ENCODE data around the gene HYLS1. TPM values are rescaled to one million over a fixed set of nuclear protein-coding genes. Genes with fewer than 3 reads are reported as not detected.

The HYLS1 gene
- polyA plus RNA-seq, 1 experiment, result 7.0 TPM

DNA sequence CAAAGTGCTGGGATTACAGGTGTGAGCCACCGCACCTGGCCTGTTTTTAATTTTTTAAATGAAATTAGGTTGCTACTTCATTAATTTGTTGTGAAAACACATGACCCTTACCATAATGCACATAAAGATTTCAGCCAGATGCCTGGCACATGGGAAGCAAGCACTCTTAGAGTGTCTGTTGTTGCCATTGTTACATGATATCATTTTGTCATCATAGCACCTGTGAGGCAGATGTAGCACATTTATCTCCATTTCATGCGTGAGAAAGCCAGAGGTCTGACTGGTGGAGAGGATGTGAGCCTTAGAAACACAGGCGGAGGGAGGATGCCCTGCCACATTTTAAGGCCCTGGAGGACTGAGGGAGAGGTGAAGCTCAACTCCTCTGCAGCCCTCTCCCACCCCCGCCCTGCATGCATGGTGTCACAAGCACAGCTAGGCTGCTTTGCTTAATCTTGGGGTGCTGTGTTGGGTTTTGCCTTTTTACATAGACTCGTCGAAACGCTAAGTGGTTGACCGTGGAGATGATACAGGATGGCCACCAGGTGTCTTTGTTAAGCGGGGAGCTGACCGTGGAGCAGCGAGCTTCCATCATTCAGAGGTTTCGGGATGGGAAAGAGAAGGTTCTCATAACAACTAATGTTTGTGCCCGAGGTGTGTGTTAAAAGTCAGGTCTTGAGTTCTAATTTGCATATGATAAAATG is 30.8 kb downstream of the HYLS1 start:
- no peak overlapping the region for H3K4me3 ChIP-seq (ENCODE audit: low read depth, low read length)
- no peak for DNase-seq (ENCODE audit: low read depth, low spot score)
- TF ChIP-seq, protein P1, sequence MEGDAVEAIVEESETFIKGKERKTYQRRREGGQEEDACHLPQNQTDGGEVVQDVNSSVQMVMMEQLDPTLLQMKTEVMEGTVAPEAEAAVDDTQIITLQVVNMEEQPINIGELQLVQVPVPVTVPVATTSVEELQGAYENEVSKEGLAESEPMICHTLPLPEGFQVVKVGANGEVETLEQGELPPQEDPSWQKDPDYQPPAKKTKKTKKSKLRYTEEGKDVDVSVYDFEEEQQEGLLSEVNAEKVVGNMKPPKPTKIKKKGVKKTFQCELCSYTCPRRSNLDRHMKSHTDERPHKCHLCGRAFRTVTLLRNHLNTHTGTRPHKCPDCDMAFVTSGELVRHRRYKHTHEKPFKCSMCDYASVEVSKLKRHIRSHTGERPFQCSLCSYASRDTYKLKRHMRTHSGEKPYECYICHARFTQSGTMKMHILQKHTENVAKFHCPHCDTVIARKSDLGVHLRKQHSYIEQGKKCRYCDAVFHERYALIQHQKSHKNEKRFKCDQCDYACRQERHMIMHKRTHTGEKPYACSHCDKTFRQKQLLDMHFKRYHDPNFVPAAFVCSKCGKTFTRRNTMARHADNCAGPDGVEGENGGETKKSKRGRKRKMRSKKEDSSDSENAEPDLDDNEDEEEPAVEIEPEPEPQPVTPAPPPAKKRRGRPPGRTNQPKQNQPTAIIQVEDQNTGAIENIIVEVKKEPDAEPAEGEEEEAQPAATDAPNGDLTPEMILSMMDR (IDR thresholded peaks at IDR 0.05; ENCODE audit: low read depth, low read length), result no peak
- CTCF ChIA-PET, result interaction anchor here (0.5 to 2.8 kb wide), 3 partner anchors 275 to 1611 kb away, joined by 3 to 14 read pairs (median 4); no protein-coding TSS in a partner anchor
- POLR2A ChIA-PET, result no interaction called here
- peaks cover 33% of the 10 kb centered on the region for H3K27me3 ChIP-seq (ENCODE audit: control insufficient read depth, insufficient read depth, low read length)
- H3K27ac ChIP-seq (ENCODE audit: low read depth, low read length), result no peak overlapping the region
- no peaks in the 10 kb centered on the region for H3K9me3 ChIP-seq (ENCODE audit: control insufficient read depth, insufficient read depth, low read length)

DNA sequence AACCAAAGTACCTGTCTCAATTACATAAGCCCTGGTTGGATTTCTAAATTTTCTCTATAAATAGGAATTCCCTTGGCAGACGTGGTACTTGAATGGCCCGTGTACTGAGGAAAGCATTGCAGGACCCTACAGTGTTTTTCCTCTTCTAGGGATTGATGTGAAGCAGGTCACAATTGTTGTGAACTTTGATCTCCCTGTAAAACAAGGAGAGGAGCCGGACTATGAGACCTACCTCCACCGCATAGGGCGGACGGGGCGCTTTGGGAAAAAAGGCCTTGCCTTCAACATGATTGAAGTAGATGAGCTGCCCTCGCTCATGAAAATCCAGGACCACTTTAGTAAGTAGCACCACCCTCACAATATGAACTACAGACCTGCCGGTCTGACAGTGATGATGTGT is 33.6 kb downstream of the HYLS1 start:
- ChIA-PET CTCF (interaction anchor here (0.8 to 5.6 kb wide), 4 partner anchors 11 to 278 kb away, joined by 3 to 166 read pairs (median 8); no protein-coding TSS in a partner anchor), POLR2A (no interaction called here)
- H3K27me3 ChIP-seq (ENCODE audit: control insufficient read depth, insufficient read depth, low read length), result peaks cover 40% of the 10 kb centered on the region
- TF ChIP-seq, protein P1 (IDR thresholded peaks at IDR 0.05; ENCODE audit: low read depth, low read length), result no peak
- no peak for DNase-seq (ENCODE audit: low read depth, low spot score)
- no peak overlapping the region for H3K4me3 ChIP-seq (ENCODE audit: low read depth, low read length)
- no peak overlapping the region for H3K27ac ChIP-seq (ENCODE audit: low read depth, low read length)
- no peaks in the 10 kb centered on the region for H3K9me3 ChIP-seq (ENCODE audit: control insufficient read depth, insufficient read depth, low read length)

DNA sequence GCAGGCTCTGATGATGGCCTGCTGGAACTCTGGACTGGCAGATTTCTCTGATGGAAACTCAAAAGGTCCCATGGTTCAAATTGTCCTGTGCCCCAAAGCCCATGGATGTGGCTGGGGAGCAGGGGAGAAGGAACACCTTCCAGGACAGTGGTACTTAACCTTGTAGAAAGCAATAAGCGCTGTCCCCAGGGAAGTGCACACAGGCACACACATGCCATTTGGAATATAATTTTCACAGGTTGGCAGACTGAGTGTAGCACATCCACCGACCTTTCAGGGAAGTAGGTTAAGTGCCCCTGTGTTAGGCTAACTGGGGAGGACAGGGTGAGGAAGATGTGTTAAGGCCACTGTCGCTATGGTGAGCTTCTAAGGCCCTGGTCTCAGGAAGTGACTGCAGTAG is 34.7 kb downstream of the HYLS1 start:
- Histone ChIP-seq H3K4me3 (ENCODE audit: low read depth, low read length) (no peak overlapping the region), H3K27ac (ENCODE audit: low read depth, low read length) (no peak overlapping the region), H3K27me3 (ENCODE audit: control insufficient read depth, insufficient read depth, low read length) (peaks cover 40% of the 10 kb centered on the region), H3K9me3 (ENCODE audit: control insufficient read depth, insufficient read depth, low read length) (no peaks in the 10 kb centered on the region)
- TF ChIP-seq, protein P1 (IDR thresholded peaks at IDR 0.05; ENCODE audit: low read depth, low read length), result no peak
- no peak for DNase-seq (ENCODE audit: low read depth, low spot score)
- ChIA-PET POLR2A (no interaction called here), CTCF (interaction anchor here (0.9 to 5.6 kb wide), 10 partner anchors 9 to 559 kb away, joined by 3 to 166 read pairs (median 4); no protein-coding TSS in a partner anchor)

DNA sequence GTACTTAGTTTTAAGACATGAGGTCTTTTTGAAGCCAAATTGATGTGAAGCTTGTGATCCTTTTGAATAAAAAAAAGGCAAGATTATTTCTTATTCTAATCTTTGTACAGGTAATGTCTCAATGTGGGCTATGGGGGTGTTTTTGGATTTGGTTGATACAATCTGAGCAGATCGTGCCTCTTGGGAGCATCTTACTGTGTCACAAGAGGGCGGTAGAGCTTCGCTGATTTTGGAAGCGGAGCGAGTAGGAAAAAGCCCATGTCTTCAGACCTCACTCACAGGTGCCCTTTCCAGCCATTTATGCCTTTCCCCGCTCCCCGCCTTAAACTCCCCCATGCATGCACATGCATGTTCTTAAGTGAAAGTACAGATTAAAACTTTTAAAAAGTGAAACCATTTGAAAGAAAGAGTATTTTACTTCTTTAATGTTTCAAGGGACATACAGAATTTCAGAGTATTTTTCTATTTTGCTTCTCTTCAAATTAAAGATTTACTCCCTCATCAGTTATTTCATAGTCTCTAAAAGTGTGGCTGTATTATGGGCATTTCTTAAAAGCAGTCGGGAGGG is 35.6 kb downstream of the HYLS1 start:
- ChIA-PET POLR2A (no interaction called here), CTCF (interaction anchor here (0.6 to 5.6 kb wide), 25 partner anchors 10 to 1295 kb away, joined by 3 to 166 read pairs (median 4); no protein-coding TSS in a partner anchor)
- no peak overlapping the region for H3K4me3 ChIP-seq (ENCODE audit: low read depth, low read length)
- no peak overlapping the region for H3K27ac ChIP-seq (ENCODE audit: low read depth, low read length)
- no peaks in the 10 kb centered on the region for H3K9me3 ChIP-seq (ENCODE audit: control insufficient read depth, insufficient read depth, low read length)
- TF ChIP-seq, protein P1 (IDR thresholded peaks at IDR 0.05; ENCODE audit: low read depth, low read length), result peak; percentile 96
- DNase-seq (ENCODE audit: low read depth, low spot score), result peak; percentile 38
- H3K27me3 ChIP-seq (ENCODE audit: control insufficient read depth, insufficient read depth, low read length), result peaks cover 40% of the 10 kb centered on the region

DNA sequence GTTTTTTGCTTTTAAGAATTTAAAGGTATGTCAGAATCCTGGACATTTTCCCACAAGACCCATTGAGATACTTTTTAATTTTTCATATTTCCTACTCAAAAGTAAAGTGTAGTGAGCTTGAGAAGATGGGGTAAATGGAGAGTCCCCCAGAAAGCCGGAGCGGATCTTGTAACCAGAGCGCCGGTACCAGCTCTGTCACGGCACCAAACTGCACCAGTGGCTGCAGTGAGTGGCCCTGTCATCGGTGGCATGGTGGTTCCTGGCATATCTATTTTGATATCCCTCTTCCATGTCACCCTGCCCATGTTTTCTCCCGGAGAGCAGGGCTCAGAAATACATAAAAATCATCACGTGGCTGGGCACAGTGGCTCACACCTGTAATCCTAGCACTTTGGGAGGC is 36.2 kb downstream of the HYLS1 start:
- ChIA-PET POLR2A (no interaction called here), CTCF (interaction anchor here (0.6 to 5.6 kb wide), 12 partner anchors 13 to 307 kb away, joined by 3 to 166 read pairs (median 6); no protein-coding TSS in a partner anchor)
- H3K27ac ChIP-seq (ENCODE audit: low read depth, low read length), result no peak overlapping the region
- peaks cover 36% of the 10 kb centered on the region for H3K27me3 ChIP-seq (ENCODE audit: control insufficient read depth, insufficient read depth, low read length)
- no peak for DNase-seq (ENCODE audit: low read depth, low spot score)
- H3K4me3 ChIP-seq (ENCODE audit: low read depth, low read length), result no peak overlapping the region
- H3K9me3 ChIP-seq (ENCODE audit: control insufficient read depth, insufficient read depth, low read length), result no peaks in the 10 kb centered on the region
- TF ChIP-seq, protein P1 (IDR thresholded peaks at IDR 0.05; ENCODE audit: low read depth, low read length), result no peak

Data from AG04450 (cell line).